ENCODE data around the gene LTA.

The LTA gene

GRCh38 chr6:31574106-31575061 lies 2.3 kb downstream of the LTA start:
- no peak for DNase-seq

GRCh38 chr6:31575335-31575901 lies 3.3 kb downstream of the LTA start, which contains the start of gene TNF:
Gene TNF, plus strand, starts transcription at chr6:31575565. Its CDS starts 177 bp downstream, at chr6:31575742.
- DNase-seq: no peak

GRCh38 chr6:31575952-31576685 lies 4.0 kb downstream of the LTA start:
- DNase-seq: no peak

GRCh38 chr6:31576897-31577578 lies 4.9 kb downstream of the LTA start:
- no peak for DNase-seq

- DNase-seq: no peak
Measured at GRCh38 chr6:31577579-31577966, 5.5 kb downstream of the LTA start.

GRCh38 chr6:31578184-31579118 lies 6.4 kb downstream of the LTA start:
- DNase-seq: no peak

GRCh38 chr6:31579119-31579505 lies 7.0 kb downstream of the LTA start:
- DNase-seq: no peak

- DNase-seq: no peak
Measured at GRCh38 chr6:31579546-31580437, 7.7 kb downstream of the LTA start.

GRCh38 chr6:31580438-31580740 lies 8.3 kb downstream of the LTA start:
- no peak for DNase-seq

GRCh38 chr6:31580807-31581433 lies 8.8 kb downstream of the LTA start:
- DNase-seq: no peak

GRCh38 chr6:31581434-31582229 lies 9.5 kb downstream of the LTA start:
- DNase-seq: no peak

- DNase-seq: no peak
Measured at GRCh38 chr6:31582230-31582643, 10.1 kb downstream of the LTA start, which contains the start of gene LTB. Gene LTB, minus strand, starts transcription at chr6:31582424. Its CDS starts 7 bp downstream, at chr6:31582417.

GRCh38 chr6:31585491-31585890 lies 13.4 kb downstream of the LTA start:
- no peak for DNase-seq

GRCh38 chr6:31586008-31586407 lies 13.9 kb downstream of the LTA start, which contains the start of gene LST1:
Gene LST1, plus strand, starts transcription at chr6:31586277. Its CDS starts 1,023 bp downstream, at chr6:31587300.
- DNase-seq: no peak

- DNase-seq: no peak
Measured at GRCh38 chr6:31586599-31587281, 14.7 kb downstream of the LTA start.

GRCh38 chr6:31587791-31588777 lies 16.0 kb downstream of the LTA start:
- DNase-seq: no peak

GRCh38 chr6:31588871-31589650 lies 17.0 kb downstream of the LTA start:
- no peak for DNase-seq

Data from NCI-H524 treated with DMSO at 0.1 percent for 48 hours (cell line).